Mesothelial cell of epicardium (in vitro differentiated cells): ENCODE results near the gene CDK17. TPM values are rescaled to one million over a fixed set of nuclear protein-coding genes. Genes with fewer than 3 reads are reported as not detected.
A peak's percentile ranks its signal among the peaks of the same experiment; 100 is the strongest.

ENCODE experiments used
- DNase-seq, 2 experiments: peaks; one replicate each; pipeline ENCODE4 v3.0.0; 2021; ENCODE audit warnings: low spot score in 2 of 2; ENCODE audit not compliant: unreplicated experiment in 2 of 2
- H3K27ac Mint-ChIP-seq: 2 replicates; pipeline ENCODE4 v1.8.0; 2021; ENCODE audit warnings: mixed read lengths
- H3K27me3 Mint-ChIP-seq: 2 replicates; pipeline ENCODE4 v1.8.0; 2021; ENCODE audit warnings: low read depth, mixed read lengths
- H3K36me3 Mint-ChIP-seq: 2 replicates; pipeline ENCODE4 v1.8.0; 2021; ENCODE audit warnings: mixed read lengths
- H3K4me1 Mint-ChIP-seq: 2 replicates; pipeline ENCODE4 v1.8.0; 2021; ENCODE audit warnings: mixed read lengths
- H3K4me3 Mint-ChIP-seq: 2 replicates; pipeline ENCODE4 v1.8.0; 2021; ENCODE audit warnings: mild to moderate bottlenecking, moderate library complexity, mixed read lengths
- H3K9me3 Mint-ChIP-seq: 2 replicates; pipeline ENCODE4 v1.8.0; 2021; ENCODE audit warnings: mixed read lengths
- total RNA-seq: library from RNA; stranded (reverse); gene quantifications from 3 replicates; pipeline ENCODE4 v1.2.1, GENCODE V29; 2021
- TF ChIP-seq, protein P1 (sequence below): fragments of 200-600 bp; sonication (generic); IDR thresholded peaks from one replicate; pipeline ENCODE4 v1.5.0; 2021; ENCODE audit warnings: antibody characterized with exemption; ENCODE audit not compliant: unreplicated experiment

The CDK17 gene
- total RNA-seq, 1 donor from 2014 or later: 40.5 TPM

DNA sequence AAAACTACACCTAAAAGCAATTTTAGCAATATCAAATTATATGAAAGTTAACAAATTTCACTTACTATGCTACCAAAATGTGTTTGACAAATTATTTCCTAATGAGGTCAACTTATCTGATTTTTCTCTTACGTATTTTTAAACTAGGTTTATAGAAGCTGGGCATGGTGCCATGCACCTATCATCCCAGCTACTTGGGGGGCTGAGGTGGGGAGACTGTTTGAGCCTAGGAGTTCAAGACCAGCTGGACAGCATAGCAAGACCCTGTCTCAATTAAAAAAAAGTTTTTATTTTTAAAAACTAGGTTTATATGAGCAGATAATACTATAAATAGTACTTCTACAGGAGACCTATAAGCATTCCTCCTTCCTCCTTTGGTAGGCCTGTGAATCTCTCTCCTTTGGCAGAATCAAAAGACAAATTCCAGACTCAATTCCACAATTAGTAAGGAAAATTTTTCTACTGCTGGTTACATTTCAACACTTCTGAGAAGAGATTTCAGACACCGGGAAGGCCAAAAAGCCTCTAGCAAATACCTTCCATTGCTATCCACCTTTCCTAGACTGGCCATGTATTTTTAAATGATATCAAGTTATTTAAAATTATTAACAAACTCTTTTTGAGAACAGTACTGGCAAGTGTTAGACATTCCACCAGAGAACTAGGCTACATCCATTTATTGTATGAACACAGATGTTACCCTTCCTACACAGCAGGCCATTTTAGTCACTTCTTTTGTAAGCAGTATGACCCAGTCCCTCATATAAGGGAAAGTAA, 34.4 kb downstream of the CDK17 start:
- no peak for DNase-seq
- Mint-ChIP-seq H3K27me3 (no peaks in the 10 kb centered on the region), H3K9me3 (no peaks in the 10 kb centered on the region), H3K27ac (peak overlapping the region; percentile 77), H3K36me3 (no peaks in the 10 kb centered on the region), H3K4me1 (peaks cover 32% of the 10 kb centered on the region), H3K4me3 (no peak overlapping the region)
- TF ChIP-seq, protein P1, sequence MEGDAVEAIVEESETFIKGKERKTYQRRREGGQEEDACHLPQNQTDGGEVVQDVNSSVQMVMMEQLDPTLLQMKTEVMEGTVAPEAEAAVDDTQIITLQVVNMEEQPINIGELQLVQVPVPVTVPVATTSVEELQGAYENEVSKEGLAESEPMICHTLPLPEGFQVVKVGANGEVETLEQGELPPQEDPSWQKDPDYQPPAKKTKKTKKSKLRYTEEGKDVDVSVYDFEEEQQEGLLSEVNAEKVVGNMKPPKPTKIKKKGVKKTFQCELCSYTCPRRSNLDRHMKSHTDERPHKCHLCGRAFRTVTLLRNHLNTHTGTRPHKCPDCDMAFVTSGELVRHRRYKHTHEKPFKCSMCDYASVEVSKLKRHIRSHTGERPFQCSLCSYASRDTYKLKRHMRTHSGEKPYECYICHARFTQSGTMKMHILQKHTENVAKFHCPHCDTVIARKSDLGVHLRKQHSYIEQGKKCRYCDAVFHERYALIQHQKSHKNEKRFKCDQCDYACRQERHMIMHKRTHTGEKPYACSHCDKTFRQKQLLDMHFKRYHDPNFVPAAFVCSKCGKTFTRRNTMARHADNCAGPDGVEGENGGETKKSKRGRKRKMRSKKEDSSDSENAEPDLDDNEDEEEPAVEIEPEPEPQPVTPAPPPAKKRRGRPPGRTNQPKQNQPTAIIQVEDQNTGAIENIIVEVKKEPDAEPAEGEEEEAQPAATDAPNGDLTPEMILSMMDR: no peak

DNA sequence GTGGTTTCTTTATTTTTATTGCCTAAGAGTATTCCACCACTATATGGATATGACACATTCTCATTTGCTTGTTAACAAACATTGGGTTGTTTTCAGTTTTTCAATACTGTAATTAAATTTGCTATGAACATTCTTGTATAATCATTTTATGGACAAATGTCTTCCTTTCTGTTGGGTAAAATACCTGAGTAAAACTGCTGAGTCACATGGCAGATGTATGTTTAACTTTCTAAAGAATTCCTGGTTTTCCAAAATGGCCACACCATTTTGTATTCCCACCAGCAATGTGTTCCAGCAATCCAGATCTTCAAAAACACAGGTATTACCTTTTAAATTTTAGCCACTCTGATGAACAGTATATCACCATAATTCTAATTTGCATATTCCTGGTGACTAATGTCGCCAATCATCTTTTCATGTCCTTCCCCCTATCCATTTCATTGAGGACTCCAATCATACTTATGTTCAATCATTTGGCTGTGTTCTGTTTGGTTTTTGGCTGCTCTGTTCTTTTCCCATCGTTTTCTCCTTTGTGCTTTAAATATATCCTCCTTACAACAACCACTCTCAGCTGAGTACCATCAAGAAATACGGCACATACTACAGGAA, 36.0 kb downstream of the CDK17 start:
- no peaks in the 10 kb centered on the region for H3K36me3 Mint-ChIP-seq
- no peaks in the 10 kb centered on the region for H3K27me3 Mint-ChIP-seq
- H3K4me1 Mint-ChIP-seq: peaks cover 32% of the 10 kb centered on the region
- no peak for DNase-seq
- TF ChIP-seq, protein P1: no peak
- peak overlapping the region; percentile 52 for H3K27ac Mint-ChIP-seq
- H3K4me3 Mint-ChIP-seq: no peak overlapping the region
- H3K9me3 Mint-ChIP-seq: no peaks in the 10 kb centered on the region

DNA sequence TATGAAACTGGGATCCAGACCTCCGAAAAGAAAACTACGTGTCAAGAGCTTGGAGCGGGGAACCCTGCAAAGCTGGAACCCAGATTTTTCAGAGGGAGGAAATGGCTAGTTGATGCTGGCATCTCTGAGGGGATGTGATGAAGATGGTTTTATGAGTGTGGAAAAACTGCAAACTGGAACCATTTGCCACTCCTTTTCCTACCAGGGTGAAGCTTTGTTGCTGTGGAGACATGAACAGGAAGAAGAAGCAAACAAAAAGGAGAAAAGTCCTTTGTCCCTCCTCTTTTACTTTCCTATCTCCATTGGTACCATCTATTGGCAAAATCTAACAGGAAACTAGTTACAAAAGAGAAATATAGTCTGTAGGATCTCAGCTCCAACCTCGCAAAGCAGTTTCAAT, 39.2 kb downstream of the CDK17 start:
- H3K27ac Mint-ChIP-seq: no peak overlapping the region
- peaks cover 2% of the 10 kb centered on the region for H3K9me3 Mint-ChIP-seq
- H3K27me3 Mint-ChIP-seq: no peaks in the 10 kb centered on the region
- H3K36me3 Mint-ChIP-seq: no peaks in the 10 kb centered on the region
- H3K4me3 Mint-ChIP-seq: no peak overlapping the region
- DNase-seq: no peak
- peaks cover 15% of the 10 kb centered on the region for H3K4me1 Mint-ChIP-seq
- TF ChIP-seq, protein P1: no peak

DNA sequence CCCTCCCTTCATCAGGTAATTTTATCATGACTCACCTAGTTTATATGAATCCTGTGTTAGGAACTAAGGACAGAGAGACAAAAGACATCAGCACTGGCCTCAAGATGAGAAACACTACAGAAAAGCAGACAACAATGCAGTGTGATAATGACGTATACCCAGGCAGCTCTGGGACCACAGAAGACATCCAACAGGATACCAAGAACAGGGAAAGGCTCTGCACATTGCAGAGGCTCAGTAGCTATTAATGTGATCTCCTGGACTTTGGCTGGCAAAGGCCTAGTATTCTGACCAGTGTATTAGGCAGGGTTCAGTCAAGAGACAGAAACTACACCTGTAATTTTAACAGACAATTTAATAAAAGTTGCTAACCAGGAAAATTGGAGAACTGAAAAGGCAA, 39.7 kb downstream of the CDK17 start:
- no peak for DNase-seq
- TF ChIP-seq, protein P1: no peak
- Mint-ChIP-seq H3K27me3 (no peaks in the 10 kb centered on the region), H3K27ac (peak overlapping the region; percentile 7), H3K4me3 (no peak overlapping the region), H3K36me3 (no peaks in the 10 kb centered on the region), H3K9me3 (peaks cover 2% of the 10 kb centered on the region), H3K4me1 (peaks cover 15% of the 10 kb centered on the region)

DNA sequence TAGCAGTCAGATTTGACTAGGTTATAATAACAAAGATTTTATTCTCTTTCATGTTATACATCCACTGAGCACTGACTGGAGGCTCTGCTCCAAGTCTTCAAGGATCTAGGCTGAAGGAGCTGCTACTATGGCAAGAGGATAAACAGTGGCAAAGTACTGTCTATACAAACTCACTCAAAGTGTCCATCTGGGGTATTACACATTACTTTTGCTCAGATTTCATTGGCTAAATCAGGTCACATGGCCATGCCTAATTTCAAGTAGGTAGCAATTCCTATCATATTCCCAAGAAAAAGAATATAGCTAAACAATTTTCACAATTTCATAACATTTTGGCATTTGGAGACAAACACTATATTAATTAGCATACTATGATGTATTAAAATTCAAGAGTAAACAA, 40.9 kb downstream of the CDK17 start:
- H3K36me3 Mint-ChIP-seq: no peaks in the 10 kb centered on the region
- peaks cover 2% of the 10 kb centered on the region for H3K9me3 Mint-ChIP-seq
- H3K27me3 Mint-ChIP-seq: no peaks in the 10 kb centered on the region
- TF ChIP-seq, protein P1: no peak
- no peak for DNase-seq
- H3K27ac Mint-ChIP-seq: no peak overlapping the region
- no peak overlapping the region for H3K4me3 Mint-ChIP-seq
- H3K4me1 Mint-ChIP-seq: peaks cover 14% of the 10 kb centered on the region
